Mucosa of rectum (tissue), 2 donors: ENCODE measurements around the gene SLC38A8.

Experiments
- H3K27ac ChIP-seq, 2 donors: one replicate each; pipeline ENCODE4 v1.7.0; 2013; ENCODE audit warnings: inconsistent platforms in 2 of 2, low read depth in 2 of 2, low read length in 2 of 2
- H3K27me3 ChIP-seq, 2 donors: one replicate each; pipeline ENCODE4 v1.7.0; 2013; ENCODE audit warnings: low read length in 2 of 2; ENCODE audit not compliant: control insufficient read depth in 2 of 2, insufficient read depth in 2 of 2
- H3K36me3 ChIP-seq, 2 donors: one replicate each; pipeline ENCODE4 v1.7.0; 2013; ENCODE audit warnings: low read length in 2 of 2; ENCODE audit not compliant: control insufficient read depth in 2 of 2, insufficient read depth in 2 of 2
- H3K4me1 ChIP-seq, 2 donors: one replicate each; pipeline ENCODE4 v1.7.0; 2013; ENCODE audit warnings: low read length in 2 of 2, mild to moderate bottlenecking in 1 of 2; ENCODE audit not compliant: control insufficient read depth in 2 of 2, insufficient read depth in 2 of 2
- H3K4me3 ChIP-seq, 2 donors: one replicate each; pipeline ENCODE4 v1.7.0; 2013; ENCODE audit warnings: low read length in 2 of 2
- H3K9ac ChIP-seq, 2 donors: one replicate each; pipeline ENCODE4 v1.7.0; 2013; ENCODE audit warnings: low read length in 2 of 2, low read depth in 1 of 2, mild to moderate bottlenecking in 1 of 2
- H3K9me3 ChIP-seq, 2 donors: one replicate each; pipeline ENCODE4 v1.7.0; 2013; ENCODE audit warnings: low read length in 2 of 2; ENCODE audit not compliant: control insufficient read depth in 2 of 2
- donor health status: healthy.
- donor health status: Normal muscosa, but diverticular disease.

SLC38A8 gene

GRCh38 chr16:84059946-84060901, 17.6 kb upstream of the SLC38A8 start:
- Histone ChIP-seq H3K27ac (no peak overlapping the region), H3K9me3 (no peaks in the 10 kb centered on the region), H3K9ac (no peak overlapping the region), H3K4me3 (no peak overlapping the region), H3K4me1 (no peaks in the 10 kb centered on the region), H3K27me3 (no peaks in the 10 kb centered on the region), H3K36me3 (peaks cover 76 to 81% of the 10 kb centered on the region in 2 donors)

DNA sequence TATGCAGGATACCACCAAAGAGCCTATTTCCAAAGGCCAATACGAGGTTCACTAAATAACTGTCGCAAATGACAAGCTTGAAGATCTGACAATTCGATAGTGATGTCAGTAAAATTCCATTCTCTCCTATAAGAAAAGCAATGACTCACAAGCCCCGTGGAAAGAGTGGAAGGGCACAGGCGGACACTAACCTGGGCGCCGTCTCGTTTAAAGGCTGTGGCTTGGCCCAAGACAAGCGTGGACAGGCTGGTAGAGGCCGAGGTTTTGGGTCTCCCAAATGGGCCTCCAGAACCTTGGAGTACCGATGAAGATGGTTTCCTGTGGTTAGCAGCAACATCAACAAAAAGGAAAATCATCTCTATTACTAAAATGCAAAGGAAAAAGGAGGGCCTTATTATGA, 16.5 kb upstream of the SLC38A8 start:
- H3K4me3 ChIP-seq: no peak overlapping the region
- H3K9ac ChIP-seq: no peak overlapping the region
- H3K27me3 ChIP-seq: no peaks in the 10 kb centered on the region
- H3K27ac ChIP-seq: no peak overlapping the region
- no peaks in the 10 kb centered on the region for H3K4me1 ChIP-seq
- H3K9me3 ChIP-seq: no peaks in the 10 kb centered on the region
- peaks cover 83 to 88% of the 10 kb centered on the region in 2 donors for H3K36me3 ChIP-seq

DNA sequence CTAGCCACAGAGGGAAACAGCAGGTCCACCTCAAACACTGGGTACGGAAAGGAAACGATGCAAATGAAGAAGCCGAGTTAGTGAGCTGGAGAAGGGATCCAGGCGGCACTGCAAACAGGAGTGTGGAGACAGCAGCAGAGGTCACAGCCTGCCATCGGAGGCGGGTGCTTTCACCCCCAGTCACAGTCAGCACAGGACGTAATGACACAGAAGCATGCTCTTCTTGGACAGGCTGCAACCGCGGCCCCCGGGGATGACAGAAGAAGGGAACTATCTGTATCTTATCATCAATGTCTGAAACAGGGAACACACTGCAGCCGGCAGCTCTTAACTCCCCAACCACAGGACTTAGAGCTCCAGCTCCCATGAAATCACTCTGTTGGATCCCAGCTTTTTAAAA, 16.1 kb upstream of the SLC38A8 start:
- Histone ChIP-seq H3K9me3 (no peaks in the 10 kb centered on the region), H3K4me3 (no peak overlapping the region), H3K27ac (no peak overlapping the region), H3K4me1 (no peaks in the 10 kb centered on the region), H3K9ac (no peak overlapping the region), H3K27me3 (no peaks in the 10 kb centered on the region), H3K36me3 (peaks cover 85 to 90% of the 10 kb centered on the region in 2 donors)

DNA sequence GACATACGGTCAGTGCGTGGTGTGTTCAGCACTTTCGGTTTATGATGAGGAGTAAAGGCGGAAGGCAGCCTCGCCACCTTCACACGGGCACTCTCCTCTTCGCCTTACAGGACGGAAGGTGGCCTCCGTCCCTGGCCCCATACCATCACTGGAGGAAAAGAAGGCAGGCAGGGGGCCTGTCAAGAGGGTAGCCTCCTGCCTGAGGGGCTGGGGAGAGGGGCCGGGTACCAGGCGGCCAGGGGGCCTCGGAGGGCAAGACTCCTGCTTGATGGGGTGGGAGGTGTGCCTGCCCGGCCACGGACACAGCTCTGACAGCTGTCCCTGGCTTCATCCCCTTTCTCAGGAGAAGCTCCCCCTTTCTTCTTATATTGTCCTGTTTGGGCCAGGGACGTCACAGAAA, 15.6 kb upstream of the SLC38A8 start:
- H3K4me3 ChIP-seq: no peak overlapping the region
- H3K4me1 ChIP-seq: no peaks in the 10 kb centered on the region
- no peak overlapping the region for H3K9ac ChIP-seq
- H3K27ac ChIP-seq: no peak overlapping the region
- H3K9me3 ChIP-seq: no peaks in the 10 kb centered on the region
- peaks cover 87 to 90% of the 10 kb centered on the region in 2 donors for H3K36me3 ChIP-seq
- H3K27me3 ChIP-seq: no peaks in the 10 kb centered on the region

DNA sequence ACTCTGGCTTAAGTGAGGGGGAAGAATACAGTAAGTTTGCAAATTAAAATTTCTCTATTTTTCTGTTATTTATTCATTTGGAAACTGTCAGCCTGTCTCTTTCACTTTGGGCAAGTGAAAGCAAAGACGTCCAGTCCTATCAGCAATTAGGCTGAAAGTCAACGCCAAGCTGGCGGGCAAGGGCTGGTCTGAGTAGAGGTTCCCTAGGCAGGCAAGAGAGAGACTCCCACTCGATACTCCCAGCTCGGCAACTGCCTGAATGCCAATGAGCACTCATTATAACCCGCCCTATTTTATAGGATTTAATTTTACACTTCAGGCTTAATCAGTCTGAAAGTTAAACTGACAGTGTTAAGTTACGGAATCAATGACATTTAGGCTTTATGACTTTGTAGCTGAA, 14.3 kb upstream of the SLC38A8 start:
- Histone ChIP-seq H3K36me3 (peaks cover 87 to 93% of the 10 kb centered on the region in 2 donors), H3K4me1 (no peaks in the 10 kb centered on the region), H3K27ac (no peak overlapping the region), H3K9me3 (no peaks in the 10 kb centered on the region), H3K27me3 (no peaks in the 10 kb centered on the region), H3K4me3 (no peak overlapping the region), H3K9ac (no peak overlapping the region)

GRCh38 chr16:84055801-84056634, 13.4 kb upstream of the SLC38A8 start:
- H3K27me3 ChIP-seq: no peaks in the 10 kb centered on the region
- peaks cover 79 to 85% of the 10 kb centered on the region in 2 donors for H3K36me3 ChIP-seq

GRCh38 chr16:84055366-84055765, 12.8 kb upstream of the SLC38A8 start:
- no peaks in the 10 kb centered on the region for H3K4me1 ChIP-seq
- H3K27ac ChIP-seq: no peak overlapping the region
- no peaks in the 10 kb centered on the region for H3K27me3 ChIP-seq
- H3K9me3 ChIP-seq: no peaks in the 10 kb centered on the region
- peaks cover 77 to 78% of the 10 kb centered on the region in 2 donors for H3K36me3 ChIP-seq
- no peak overlapping the region for H3K9ac ChIP-seq
- H3K4me3 ChIP-seq: no peak overlapping the region

More at GRCh38 chr16:84055801-84056634, 13.4 kb upstream of the SLC38A8 start:
- Histone ChIP-seq H3K4me1 (no peaks in the 10 kb centered on the region), H3K4me3 (no peak overlapping the region), H3K9me3 (no peaks in the 10 kb centered on the region), H3K27ac (no peak overlapping the region), H3K9ac (no peak overlapping the region)

DNA sequence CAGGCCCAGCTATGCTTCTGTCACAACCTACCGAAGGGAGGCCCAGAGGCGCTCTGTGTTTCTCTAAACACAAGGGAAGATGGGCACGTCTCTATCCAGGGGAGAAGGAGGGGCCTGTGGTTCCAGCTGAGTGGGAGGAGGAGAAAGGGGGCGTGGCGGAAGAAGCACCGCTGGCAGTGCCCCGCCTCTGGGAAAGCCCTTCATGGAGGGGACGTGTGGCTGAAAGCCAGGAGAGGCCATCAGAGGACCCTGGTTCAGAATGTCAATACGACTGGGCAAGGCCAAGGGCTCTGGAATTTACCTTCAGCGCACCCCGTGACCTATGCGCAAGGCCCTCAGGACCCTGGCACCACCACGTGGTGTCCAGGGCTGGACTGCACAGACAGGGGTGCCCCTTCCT, 12.3 kb upstream of the SLC38A8 start:
- H3K27ac ChIP-seq: no peak overlapping the region
- no peaks in the 10 kb centered on the region for H3K9me3 ChIP-seq
- H3K27me3 ChIP-seq: no peaks in the 10 kb centered on the region
- no peak overlapping the region for H3K4me3 ChIP-seq
- H3K4me1 ChIP-seq: no peaks in the 10 kb centered on the region
- peaks cover 76 to 77% of the 10 kb centered on the region in 2 donors for H3K36me3 ChIP-seq
- H3K9ac ChIP-seq: no peak overlapping the region

DNA sequence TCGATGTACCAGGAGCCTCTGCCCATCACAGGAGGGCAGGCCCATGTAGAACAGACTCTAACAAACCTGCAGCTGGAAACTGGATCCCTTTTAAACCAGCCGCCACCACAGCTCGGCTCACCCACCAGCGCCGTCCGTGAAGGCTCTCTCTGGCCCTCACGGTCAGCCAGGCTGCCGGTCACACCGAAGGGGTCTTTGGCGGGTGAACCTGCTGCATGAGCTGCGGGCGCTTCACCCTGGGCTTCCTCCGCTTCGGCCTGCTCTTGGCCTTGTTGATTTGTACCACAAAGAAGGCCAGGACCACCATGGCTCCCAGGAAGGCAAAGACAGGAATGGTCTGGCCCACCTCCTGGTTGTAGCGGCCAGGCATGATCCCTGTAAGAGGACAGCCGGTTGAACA, 11.7 kb upstream of the SLC38A8 start:
- H3K4me1 ChIP-seq: no peaks in the 10 kb centered on the region
- no peak overlapping the region for H3K27ac ChIP-seq
- no peak overlapping the region for H3K9ac ChIP-seq
- H3K4me3 ChIP-seq: no peak overlapping the region
- H3K9me3 ChIP-seq: no peaks in the 10 kb centered on the region
- H3K27me3 ChIP-seq: no peaks in the 10 kb centered on the region
- peaks cover 71 to 74% of the 10 kb centered on the region in 2 donors for H3K36me3 ChIP-seq

DNA sequence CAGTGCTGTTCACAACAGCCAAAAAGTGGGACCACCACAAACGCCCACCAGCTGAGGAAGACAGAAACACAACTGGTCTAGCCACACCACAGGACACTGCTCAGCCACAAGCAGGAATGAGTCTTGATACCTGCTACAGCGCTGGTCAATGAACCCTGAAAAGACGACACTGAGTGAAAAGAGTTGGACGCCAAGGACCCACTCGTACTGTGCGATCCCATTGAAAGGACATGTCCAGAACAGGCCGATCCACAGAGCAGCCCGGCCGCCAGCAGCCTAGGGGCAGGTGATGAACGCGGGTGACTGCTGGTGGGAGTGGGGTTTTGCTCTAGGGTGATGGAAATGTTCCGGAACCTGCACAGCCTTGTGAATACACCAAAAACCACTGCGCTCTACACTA, 10.6 kb upstream of the SLC38A8 start:
- Histone ChIP-seq H3K4me1 (no peaks in the 10 kb centered on the region), H3K27me3 (no peaks in the 10 kb centered on the region), H3K9ac (no peak overlapping the region), H3K4me3 (no peak overlapping the region), H3K36me3 (peaks cover 61 to 63% of the 10 kb centered on the region in 2 donors), H3K27ac (no peak overlapping the region), H3K9me3 (no peaks in the 10 kb centered on the region)
